GM13976 (cell line): ENCODE measurements around the gene GTF3C6.

ENCODE experiments used
- DNase-seq: peaks from one replicate; pipeline ENCODE4 v3.0.0; 2012; ENCODE audit warnings: low spot score
- in situ Hi-C: fragments of 300-500 bp; cut with MboI; formaldehyde crosslinking; loops from one replicate; pipeline ENCODE4 v1.12.0; 2022; ENCODE audit warnings: low sequenced_read_pairs, mixed read lengths, inconsistent platforms; ENCODE audit not compliant: unreplicated experiment
- TF ChIP-seq, protein P1 (sequence below): IDR thresholded peaks from 2 replicates; pipeline ENCODE4 v1.5.1; 2012; ENCODE audit warnings: borderline replicate concordance, mild to moderate bottlenecking; ENCODE audit not compliant: insufficient read depth; ENCODE audit errors: extremely low read depth, missing control alignments, control extremely low read depth

GTF3C6 gene, protein sequence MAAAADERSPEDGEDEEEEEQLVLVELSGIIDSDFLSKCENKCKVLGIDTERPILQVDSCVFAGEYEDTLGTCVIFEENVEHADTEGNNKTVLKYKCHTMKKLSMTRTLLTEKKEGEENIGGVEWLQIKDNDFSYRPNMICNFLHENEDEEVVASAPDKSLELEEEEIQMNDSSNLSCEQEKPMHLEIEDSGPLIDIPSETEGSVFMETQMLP

DNA sequence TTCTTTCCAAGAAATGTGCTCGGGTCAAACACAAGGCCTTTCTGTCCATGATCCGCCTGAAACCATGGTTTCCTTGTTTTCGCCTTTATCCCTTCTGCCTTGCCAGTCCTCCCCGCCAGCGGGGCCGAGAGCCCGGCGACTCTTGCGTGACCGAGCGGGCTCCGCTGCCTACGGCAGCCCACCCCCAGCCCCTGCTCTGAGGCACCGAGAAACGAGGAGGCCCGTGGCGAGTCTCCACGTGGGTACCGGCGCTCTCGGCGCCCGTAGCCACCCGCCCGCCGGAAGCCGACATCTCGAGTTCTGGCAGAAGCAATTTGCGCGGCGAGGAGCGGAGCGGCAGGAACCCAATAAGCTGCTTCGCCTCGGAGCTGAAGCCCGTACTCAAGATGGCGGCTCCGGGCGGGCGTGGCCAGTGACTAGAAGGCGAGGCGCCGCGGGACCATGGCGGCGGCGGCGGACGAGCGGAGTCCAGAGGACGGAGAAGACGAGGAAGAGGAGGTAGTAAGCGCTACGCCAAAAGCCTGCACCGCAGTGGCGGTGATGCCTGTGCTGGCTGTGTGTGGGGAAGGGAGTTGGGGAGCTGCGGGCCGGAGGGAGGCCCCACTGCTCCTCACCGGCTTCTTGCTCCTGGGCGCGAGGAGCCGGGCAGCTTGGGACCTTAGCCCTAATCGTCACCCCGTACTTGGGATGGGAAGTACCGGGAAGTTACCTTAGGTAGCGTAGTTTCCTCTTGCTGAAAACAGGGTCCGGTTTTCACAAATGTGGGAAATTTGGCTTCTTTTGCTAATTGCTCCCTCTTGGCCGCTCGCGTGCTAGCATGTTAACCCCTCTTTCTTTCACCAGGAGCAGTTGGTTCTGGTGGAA lies at the start of gene GTF3C6:
GTF3C6 (plus strand) TSS at position 378 of the 864 bp plus-strand sequence; CDS start at position 442, 64 bp downstream.
- in situ Hi-C loops: no loop called here
- TF ChIP-seq, protein P1, sequence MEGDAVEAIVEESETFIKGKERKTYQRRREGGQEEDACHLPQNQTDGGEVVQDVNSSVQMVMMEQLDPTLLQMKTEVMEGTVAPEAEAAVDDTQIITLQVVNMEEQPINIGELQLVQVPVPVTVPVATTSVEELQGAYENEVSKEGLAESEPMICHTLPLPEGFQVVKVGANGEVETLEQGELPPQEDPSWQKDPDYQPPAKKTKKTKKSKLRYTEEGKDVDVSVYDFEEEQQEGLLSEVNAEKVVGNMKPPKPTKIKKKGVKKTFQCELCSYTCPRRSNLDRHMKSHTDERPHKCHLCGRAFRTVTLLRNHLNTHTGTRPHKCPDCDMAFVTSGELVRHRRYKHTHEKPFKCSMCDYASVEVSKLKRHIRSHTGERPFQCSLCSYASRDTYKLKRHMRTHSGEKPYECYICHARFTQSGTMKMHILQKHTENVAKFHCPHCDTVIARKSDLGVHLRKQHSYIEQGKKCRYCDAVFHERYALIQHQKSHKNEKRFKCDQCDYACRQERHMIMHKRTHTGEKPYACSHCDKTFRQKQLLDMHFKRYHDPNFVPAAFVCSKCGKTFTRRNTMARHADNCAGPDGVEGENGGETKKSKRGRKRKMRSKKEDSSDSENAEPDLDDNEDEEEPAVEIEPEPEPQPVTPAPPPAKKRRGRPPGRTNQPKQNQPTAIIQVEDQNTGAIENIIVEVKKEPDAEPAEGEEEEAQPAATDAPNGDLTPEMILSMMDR: no peak
- DNase-seq: peak; percentile 93

DNA sequence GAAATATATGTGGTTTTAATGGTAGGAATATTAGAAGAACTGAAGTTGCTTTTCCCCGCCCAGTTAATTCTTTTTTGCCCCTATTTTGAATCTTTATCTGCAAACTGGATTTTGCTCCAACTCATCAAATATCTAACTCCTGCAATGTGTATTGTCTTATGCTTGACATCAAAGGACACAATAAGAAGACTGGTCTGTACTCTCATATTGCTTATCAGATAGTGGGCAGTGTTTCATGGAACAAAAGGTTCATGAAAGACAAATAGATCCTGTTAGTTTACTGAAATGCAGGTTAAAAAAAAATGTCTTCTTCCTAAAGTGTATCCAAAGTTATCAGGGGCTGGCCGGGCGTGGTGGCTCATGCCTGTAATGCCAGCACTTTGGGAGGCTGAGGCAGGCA lies 27.7 kb upstream of the GTF3C6 start:
- DNase-seq: no peak
- TF ChIP-seq, protein P1: no peak
- in situ Hi-C loops: no loop called here

DNA sequence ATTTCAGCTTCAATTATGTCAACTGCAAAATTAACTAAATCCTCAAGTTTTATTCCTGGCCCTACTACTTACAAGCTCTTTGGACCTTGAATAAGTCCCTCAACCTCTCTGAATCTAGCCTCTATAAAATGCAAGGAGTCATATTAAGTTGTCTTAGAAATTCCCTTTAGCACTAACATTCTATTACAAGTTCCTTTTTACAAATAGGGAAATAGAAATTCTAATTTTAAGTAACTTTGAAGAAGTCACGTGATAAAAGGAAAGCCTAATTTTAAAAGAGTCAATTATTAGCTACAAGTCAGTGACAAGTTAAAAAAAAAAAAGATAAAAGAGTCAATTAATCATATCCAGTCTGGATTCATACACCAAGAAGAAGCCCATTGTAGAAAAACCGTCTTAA lies 24.6 kb upstream of the GTF3C6 start:
- TF ChIP-seq, protein P1: no peak
- DNase-seq: no peak
- in situ Hi-C loops: no loop called here

DNA sequence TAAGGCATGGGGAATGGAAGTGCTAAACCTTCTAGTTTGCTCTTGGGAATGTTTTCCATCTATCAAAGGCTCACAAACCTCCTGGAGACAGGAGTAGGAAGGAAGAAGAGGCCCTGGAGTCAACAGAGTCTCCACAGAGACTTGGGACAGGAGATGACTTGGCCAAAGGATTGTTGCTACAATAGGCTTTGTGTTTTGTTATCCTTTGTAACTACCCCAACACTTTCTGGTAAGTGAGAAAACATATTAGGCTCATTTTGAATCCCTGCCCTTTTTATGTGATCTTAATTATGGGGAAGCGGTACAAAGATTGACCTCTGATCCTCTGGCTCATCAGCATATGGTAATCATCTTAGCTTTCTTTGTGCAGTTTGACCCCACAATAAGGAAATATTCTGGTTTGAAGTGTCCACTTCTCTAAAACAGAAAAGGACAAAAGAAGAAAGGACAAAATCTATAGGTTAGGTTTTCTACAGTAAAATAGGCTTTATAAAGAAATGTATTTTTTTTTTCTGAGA lies 24.1 kb upstream of the GTF3C6 start:
- TF ChIP-seq, protein P1: no peak
- in situ Hi-C loops: no loop called here
- no peak for DNase-seq

DNA sequence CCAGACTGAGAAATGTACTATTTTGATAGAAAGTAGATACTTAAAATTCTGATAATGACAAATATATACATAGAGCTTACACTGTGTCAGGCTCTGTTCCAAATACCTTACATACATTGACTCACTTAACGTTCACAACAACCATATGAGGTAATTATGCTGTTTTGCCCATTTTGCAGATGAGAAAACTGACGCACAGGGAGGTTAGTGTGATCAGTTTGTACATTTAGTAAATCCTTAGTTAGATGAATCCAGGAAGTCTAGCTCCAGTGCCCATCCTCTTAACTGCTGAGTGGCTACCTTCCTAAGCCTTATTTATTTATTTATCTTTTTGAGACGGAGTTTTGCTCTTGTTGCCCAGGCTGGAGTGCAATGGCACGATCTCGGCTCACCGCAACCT lies 23.3 kb upstream of the GTF3C6 start:
- TF ChIP-seq, protein P1: no peak
- in situ Hi-C loops: no loop called here
- DNase-seq: no peak

DNA sequence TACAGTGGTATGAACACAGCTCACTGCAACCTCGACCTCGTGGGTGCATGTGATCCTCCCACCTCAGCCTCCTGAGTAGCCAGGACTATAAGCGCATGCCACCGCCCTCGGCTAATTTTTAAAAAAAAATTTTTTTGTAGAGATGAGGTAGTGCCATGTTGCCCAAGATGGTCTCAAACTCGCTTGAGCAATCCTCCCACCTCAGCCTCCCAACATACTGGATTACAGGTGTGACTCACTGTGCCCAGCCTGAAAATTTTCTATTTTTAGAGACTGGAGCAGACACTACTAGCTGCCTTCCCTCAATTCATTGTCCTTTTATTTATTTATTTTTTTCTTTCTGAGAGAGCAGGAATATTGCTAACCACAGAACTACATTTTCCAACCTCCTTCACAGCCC lies 20.3 kb upstream of the GTF3C6 start:
- TF ChIP-seq, protein P1: no peak
- in situ Hi-C loops: no loop called here
- no peak for DNase-seq
